Neural progenitor cell (in vitro differentiated cells): ENCODE results near the gene BMPER. TPM values are rescaled to one million over a fixed set of nuclear protein-coding genes. Genes with fewer than 3 reads are reported as not detected.

Experiments used
- DNase-seq: peaks from one replicate; pipeline ENCODE4 v3.0.0-alpha.2; 2016; ENCODE audit warnings: low spot score
- H2AFZ ChIP-seq: fragments of 200-600 bp; sonication (generic); replicated peaks from 2 replicates; pipeline ENCODE4 v1.6.1; 2016; ENCODE audit warnings: antibody characterized with exemption
- H3F3A ChIP-seq: fragments of 200-600 bp; sonication (generic); 2 replicates; pipeline ENCODE4 v1.6.1; 2016; ENCODE audit warnings: antibody characterized with exemption, low read depth
- H3K27ac ChIP-seq: fragments of 200-600 bp; sonication (generic); 2 replicates; pipeline ENCODE4 v1.5.1; 2016; ENCODE audit warnings: mild to moderate bottlenecking
- H3K27me3 ChIP-seq: fragments of 200-600 bp; sonication (generic); 2 replicates; pipeline ENCODE4 v1.6.1; 2016; ENCODE audit warnings: mild to moderate bottlenecking, moderate library complexity
- H3K36me3 ChIP-seq: fragments of 200-600 bp; sonication (generic); 2 replicates; pipeline ENCODE4 v1.5.1; 2016
- H3K4me1 ChIP-seq: fragments of 200-600 bp; sonication (generic); 2 replicates; pipeline ENCODE4 v1.6.1; 2016; ENCODE audit warnings: mixed run types
- H3K4me2 ChIP-seq: fragments of 200-600 bp; sonication (generic); 2 replicates; pipeline ENCODE4 v1.6.1; 2016
- H3K4me3 ChIP-seq: fragments of 200-600 bp; sonication (generic); 2 replicates; pipeline ENCODE4 v1.5.1; 2016
- H3K79me2 ChIP-seq: fragments of 200-600 bp; sonication (generic); 2 replicates; pipeline ENCODE4 v1.6.1; 2016; ENCODE audit warnings: low read depth
- H3K9ac ChIP-seq: fragments of 200-600 bp; sonication (generic); 2 replicates; pipeline ENCODE4 v1.6.1; 2016
- H3K9me3 ChIP-seq: fragments of 200-600 bp; sonication (generic); 2 replicates; pipeline ENCODE4 v1.5.1; 2016; ENCODE audit warnings: low read depth
- H4K20me1 ChIP-seq: fragments of 200-600 bp; sonication (generic); 2 replicates; pipeline ENCODE4 v1.6.1; 2016; ENCODE audit warnings: low read depth
- H3K27ac Mint-ChIP-seq: 3 replicates; pipeline ENCODE4 v1.8.0; 2021; ENCODE audit warnings: mixed read lengths
- H3K27me3 Mint-ChIP-seq: 2 replicates; pipeline ENCODE4 v1.8.0; 2022; ENCODE audit warnings: low read depth, mild to moderate bottlenecking, inconsistent platforms, moderate library complexity, mixed read lengths; ENCODE audit not compliant: insufficient read depth
- H3K36me3 Mint-ChIP-seq: 3 replicates; pipeline ENCODE4 v1.8.0; 2021; ENCODE audit warnings: mixed read lengths
- H3K4me1 Mint-ChIP-seq: 3 replicates; pipeline ENCODE4 v1.8.0; 2021; ENCODE audit warnings: mixed read lengths
- H3K4me3 Mint-ChIP-seq: 3 replicates; pipeline ENCODE4 v1.8.0; 2021; ENCODE audit warnings: mild to moderate bottlenecking, moderate library complexity, mixed read lengths
- H3K9me3 Mint-ChIP-seq: 3 replicates; pipeline ENCODE4 v1.8.0; 2020; ENCODE audit warnings: mixed read lengths
- CTCF ChIP-seq: fragments of 200-600 bp; sonication (generic); IDR thresholded peaks from 2 replicates; pipeline ENCODE4 v1.5.1; 2017; ENCODE audit warnings: antibody characterized with exemption, mild to moderate bottlenecking
- EZH2 ChIP-seq: fragments of 200-600 bp; sonication (generic); IDR thresholded peaks from 2 replicates; pipeline ENCODE4 v1.6.1; 2017; ENCODE audit warnings: antibody characterized with exemption, mild to moderate bottlenecking, moderate library complexity
- EZH2phosphoT487 ChIP-seq: fragments of 200-600 bp; sonication (generic); IDR thresholded peaks from 2 replicates; pipeline ENCODE4 v1.6.1; 2017; ENCODE audit warnings: antibody characterized with exemption
- total RNA-seq: library from RNA; depleted of rRNA; stranded (reverse); fragments of >200 nt; gene quantifications from 2 replicates; pipeline ENCODE4 v1.2.3, GENCODE V29; 2015; ENCODE audit warnings: low replicate concordance

Gene BMPER
- total RNA-seq, 1 donor from 2014 or later: 1.2 TPM

- DNase-seq: no peak
- H3K9me3 Mint-ChIP-seq: no peaks in the 10 kb centered on the region
- H3K4me3 ChIP-seq: no peak overlapping the region
- peaks cover 2% of the 10 kb centered on the region for H3K27me3 Mint-ChIP-seq
- peaks cover 12% of the 10 kb centered on the region for H3K4me1 Mint-ChIP-seq
- no peak overlapping the region for H2AFZ ChIP-seq
- H3K4me2 ChIP-seq: no peak overlapping the region
- H3K4me1 ChIP-seq: peaks cover 19% of the 10 kb centered on the region
- H3K79me2 ChIP-seq: no peaks in the 10 kb centered on the region
- H3K4me3 Mint-ChIP-seq: no peak overlapping the region
- H3K27me3 ChIP-seq: no peaks in the 10 kb centered on the region
- no peak for TF ChIP-seq EZH2
- no peak for TF ChIP-seq CTCF
- no peak for TF ChIP-seq EZH2phosphoT487
- H3K9me3 ChIP-seq: no peaks in the 10 kb centered on the region
- no peaks in the 10 kb centered on the region for H3K36me3 Mint-ChIP-seq
- no peak overlapping the region for H3K27ac ChIP-seq
- H3K36me3 ChIP-seq: no peaks in the 10 kb centered on the region
- no peaks in the 10 kb centered on the region for H4K20me1 ChIP-seq
- H3K27ac Mint-ChIP-seq: no peak overlapping the region
- no peak overlapping the region for H3K9ac ChIP-seq
- H3F3A ChIP-seq: no peaks in the 10 kb centered on the region
These were observed 159.3 kb downstream of the BMPER start for GRCh38 chr7:34064519-34065158.

GRCh38 chr7:34066411-34066810 lies 161.1 kb downstream of the BMPER start:
- Histone ChIP-seq H3K4me3 (no peak overlapping the region), H2AFZ (no peak overlapping the region), H4K20me1 (no peaks in the 10 kb centered on the region), H3K27ac (no peak overlapping the region), H3K4me2 (no peak overlapping the region), H3K4me1 (peaks cover 8% of the 10 kb centered on the region), H3K27me3 (no peaks in the 10 kb centered on the region), H3K79me2 (no peaks in the 10 kb centered on the region), H3K9ac (no peak overlapping the region), H3K36me3 (no peaks in the 10 kb centered on the region), H3F3A (no peaks in the 10 kb centered on the region), H3K9me3 (no peaks in the 10 kb centered on the region)
- Mint-ChIP-seq H3K4me1 (peaks cover 8% of the 10 kb centered on the region), H3K4me3 (no peak overlapping the region), H3K9me3 (no peaks in the 10 kb centered on the region), H3K36me3 (no peaks in the 10 kb centered on the region), H3K27ac (no peak overlapping the region), H3K27me3 (no peaks in the 10 kb centered on the region)
- DNase-seq: no peak
- TF ChIP-seq EZH2phosphoT487 (no peak), CTCF (no peak), EZH2 (no peak)

GRCh38 chr7:34067005-34067778 lies 161.9 kb downstream of the BMPER start:
- H3K27ac ChIP-seq: no peak overlapping the region
- Mint-ChIP-seq H3K4me3 (no peak overlapping the region), H3K27me3 (no peaks in the 10 kb centered on the region)

More at GRCh38 chr7:34067005-34067778, 161.9 kb downstream of the BMPER start:
- DNase-seq: no peak
- Mint-ChIP-seq H3K36me3 (no peaks in the 10 kb centered on the region), H3K27ac (no peak overlapping the region), H3K9me3 (no peaks in the 10 kb centered on the region), H3K4me1 (peaks cover 8% of the 10 kb centered on the region)
- no peak overlapping the region for H3K9ac ChIP-seq
- H3K79me2 ChIP-seq: no peaks in the 10 kb centered on the region
- TF ChIP-seq EZH2phosphoT487 (no peak), EZH2 (no peak), CTCF (no peak)
- H3K27me3 ChIP-seq: no peaks in the 10 kb centered on the region
- no peak overlapping the region for H3K4me3 ChIP-seq
- H3F3A ChIP-seq: no peaks in the 10 kb centered on the region
- no peak overlapping the region for H3K4me2 ChIP-seq
- no peak overlapping the region for H2AFZ ChIP-seq
- H4K20me1 ChIP-seq: no peaks in the 10 kb centered on the region
- H3K4me1 ChIP-seq: peaks cover 8% of the 10 kb centered on the region
- H3K36me3 ChIP-seq: no peaks in the 10 kb centered on the region
- H3K9me3 ChIP-seq: no peaks in the 10 kb centered on the region
